Kidney epithelial cell (primary cell): ENCODE results near the gene SLC36A4. TPM values are rescaled to one million over a fixed set of nuclear protein-coding genes. Genes with fewer than 3 reads are reported as not detected.
"Not testable (repeated sequence)": the region's sequence is repeated elsewhere in the genome, so short reads cannot be mapped to it uniquely, and the experiment has no call there.

Experiments
- DNase-seq: peaks from one replicate; pipeline ENCODE4 v3.0.0-alpha.2; 2010; ENCODE audit warnings: low read depth
- H3K27me3 ChIP-seq: 2 replicates; pipeline ENCODE4 v1.6.0; 2011; ENCODE audit warnings: low read length; ENCODE audit not compliant: control insufficient read depth, insufficient read depth
- H3K36me3 ChIP-seq: 2 replicates; pipeline ENCODE4 v1.5.1; 2011; ENCODE audit warnings: low read length; ENCODE audit not compliant: control insufficient read depth, insufficient read depth
- H3K4me3 ChIP-seq: 2 replicates; pipeline ENCODE4 v1.5.1; 2011; ENCODE audit warnings: low read depth, mild to moderate bottlenecking, control low read depth, low read length
- CTCF ChIP-seq: IDR thresholded peaks from 2 replicates; pipeline ENCODE4 v1.5.1; 2011; ENCODE audit warnings: mild to moderate bottlenecking, moderate library complexity, low read length, control low read depth, inconsistent platforms; ENCODE audit not compliant: insufficient read depth, poor library complexity, severe bottlenecking
- total RNA-seq: library from RNA; depleted of rRNA; stranded (reverse); fragments of >200 nt; gene quantifications from 2 replicates; pipeline ENCODE4 v1.2.3, GENCODE V29; 2015

The SLC36A4 gene
- total RNA-seq, 1 donor from 2014 or later, result 9.9 TPM

DNA sequence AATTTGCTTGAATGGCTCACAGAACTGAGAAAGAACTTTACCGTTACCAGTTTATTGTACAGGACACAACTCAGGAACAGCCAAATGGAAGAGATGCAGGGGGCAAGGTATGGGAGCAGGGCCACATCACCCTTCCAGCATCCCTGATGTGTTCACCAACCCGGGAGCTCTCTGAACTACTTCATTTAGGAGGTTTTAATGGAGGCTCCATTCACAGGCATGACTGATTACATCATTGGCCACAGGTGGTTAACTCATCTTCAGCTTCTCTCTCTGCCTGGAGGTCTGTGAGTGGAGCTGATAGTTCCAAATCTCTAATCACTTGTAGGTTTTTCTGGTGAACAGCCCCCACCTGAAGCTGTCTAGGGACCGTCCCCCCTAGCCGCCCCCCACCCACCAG is 83.5 kb downstream of the SLC36A4 start:
- Histone ChIP-seq H3K4me3 (no peak overlapping the region), H3K36me3 (no peaks in the 10 kb centered on the region), H3K27me3 (no peaks in the 10 kb centered on the region)
- TF ChIP-seq CTCF, result no peak
- DNase-seq, result no peak

- no peak for DNase-seq
- H3K4me3 ChIP-seq, result no peak overlapping the region
- no peaks in the 10 kb centered on the region for H3K27me3 ChIP-seq
- TF ChIP-seq CTCF, result no peak
- H3K36me3 ChIP-seq, result no peaks in the 10 kb centered on the region
Measured at GRCh38 chr11:93113824-93114223, 84.0 kb downstream of the SLC36A4 start.

DNA sequence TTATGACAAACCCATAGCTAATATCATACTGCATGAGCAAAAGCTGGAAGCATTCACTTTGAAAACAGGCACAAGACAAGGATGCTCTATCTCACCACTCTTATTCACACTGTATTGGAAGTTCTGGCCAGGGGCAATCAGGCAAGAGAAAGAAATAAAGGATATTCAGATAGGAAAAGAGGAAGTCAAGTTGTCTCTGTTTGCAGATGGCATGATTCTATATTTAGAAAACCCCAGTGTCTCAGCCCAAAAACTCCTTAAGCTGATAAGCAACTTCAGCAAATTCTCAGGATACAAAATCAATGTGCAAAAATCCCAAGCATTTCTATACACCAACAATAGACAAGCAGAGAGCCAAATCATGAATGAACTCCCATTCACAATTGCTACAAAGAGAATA is 86.6 kb downstream of the SLC36A4 start:
- DNase-seq, H3K27me3 ChIP-seq, H3K4me3 ChIP-seq, H3K36me3 ChIP-seq: not testable (repeated sequence)

GRCh38 chr11:93100211-93100610 is 97.6 kb downstream of the SLC36A4 start:
- Histone ChIP-seq H3K4me3 (no peak overlapping the region), H3K36me3 (no peaks in the 10 kb centered on the region), H3K27me3 (no peaks in the 10 kb centered on the region)
- DNase-seq, result no peak
- no peak for TF ChIP-seq CTCF

DNA sequence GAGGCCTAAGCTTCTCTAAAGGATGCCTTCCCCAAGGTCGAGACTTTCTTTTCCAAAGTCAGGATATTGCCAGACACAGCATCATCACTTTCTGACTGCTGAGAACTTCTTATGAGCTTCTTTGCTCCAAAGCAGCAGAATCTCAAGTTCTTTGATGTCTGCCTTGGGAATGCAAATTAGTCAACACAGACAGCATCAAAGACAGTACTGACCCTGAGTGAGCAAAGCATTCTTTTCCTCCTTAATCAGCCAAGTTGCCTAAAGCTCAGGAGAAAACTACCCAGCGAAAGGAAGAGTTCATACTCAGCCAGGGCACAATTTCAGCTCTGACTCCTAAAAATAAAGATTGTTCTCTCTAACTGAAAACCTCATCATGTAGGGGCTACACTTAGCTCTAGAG is 98.0 kb downstream of the SLC36A4 start:
- DNase-seq, result no peak
- H3K4me3 ChIP-seq, result no peak overlapping the region
- TF ChIP-seq CTCF, result no peak
- H3K36me3 ChIP-seq, result no peaks in the 10 kb centered on the region
- H3K27me3 ChIP-seq, result no peaks in the 10 kb centered on the region

Other genes starting within 250 kb of the SLC36A4 start
- gene MTNR1B, start 228.3 kb downstream of the SLC36A4 start, total RNA-seq, result not detected in 2 replicates
- gene DEUP1, start 132.8 kb upstream of the SLC36A4 start, total RNA-seq, result 0.41 TPM in 1 of 2 replicates, not detected in the other